HepG2 (cell line): Measurements from ENCODE around the gene ADARB2.

Source experiments
- BRD4 ChIP-seq: sonication (generic); formaldehyde crosslinking; IDR thresholded peaks from 2 replicates; pipeline ENCODE4 v1.4.0; 2020; ENCODE audit warnings: missing genetic modification reagents
- GABPA ChIP-seq, 2 experiments: IDR thresholded peaks; 2 replicates each; pipeline ENCODE4 v1.6.1; 2011 to 2016; ENCODE audit warnings: low read depth in 2 of 2, low read length in 1 of 2, missing biosample characterization in 1 of 2, missing genetic modification characterization in 1 of 2
- KDM1A ChIP-seq: IDR thresholded peaks from 2 replicates; pipeline ENCODE4 v1.6.1; 2016; ENCODE audit warnings: missing compliant biosample characterization
- KLF6 ChIP-seq: IDR thresholded peaks from 2 replicates; pipeline ENCODE4 v1.8.0; 2016; ENCODE audit warnings: missing biosample characterization, missing genetic modification reagents
- NFATC3 ChIP-seq: sonication (generic); formaldehyde crosslinking; IDR thresholded peaks from 2 replicates; pipeline ENCODE4 v1.5.1; 2020; ENCODE audit warnings: mild to moderate bottlenecking, missing genetic modification reagents
- ZBTB21 ChIP-seq: sonication (generic); formaldehyde crosslinking; IDR thresholded peaks from 2 replicates; pipeline ENCODE4 v1.4.0; 2020; ENCODE audit warnings: missing genetic modification reagents
- ZIK1 ChIP-seq: sonication (generic); formaldehyde crosslinking; IDR thresholded peaks from 2 replicates; pipeline ENCODE4 v1.5.0; 2020; ENCODE audit warnings: mild to moderate bottlenecking, low read depth, missing genetic modification reagents, borderline replicate concordance
- ZNF510 ChIP-seq: sonication (generic); formaldehyde crosslinking; IDR thresholded peaks from 2 replicates; pipeline ENCODE4 v1.4.0; 2020; ENCODE audit warnings: low read depth, mild to moderate bottlenecking, missing genetic modification reagents
- ZNF713 ChIP-seq: sonication (generic); formaldehyde crosslinking; IDR thresholded peaks from 2 replicates; pipeline ENCODE4 v1.4.0; 2020; ENCODE audit warnings: mild to moderate bottlenecking, missing genetic modification reagents
- TF ChIP-seq, protein P1 (sequence below): sonication (generic); formaldehyde crosslinking; conservative IDR thresholded peaks from 2 replicates; pipeline ENCODE4 v1.4.0; 2020; ENCODE audit warnings: missing genetic modification reagents
- TF ChIP-seq, protein P2 (sequence below): IDR thresholded peaks from 2 replicates; pipeline ENCODE4 v1.6.1; 2012; ENCODE audit warnings: inconsistent platforms
- TF ChIP-seq, protein P3 (sequence below): sonication (generic); formaldehyde crosslinking; IDR thresholded peaks from 2 replicates; pipeline ENCODE4 v1.8.0; 2022; ENCODE audit warnings: missing genetic modification reagents, mild to moderate bottlenecking, moderate library complexity, borderline replicate concordance
- TF ChIP-seq, protein P4 (sequence below): sonication (generic); formaldehyde crosslinking; IDR thresholded peaks from 2 replicates; pipeline ENCODE4 v1.5.0; 2020; ENCODE audit warnings: mild to moderate bottlenecking, missing genetic modification reagents, moderate library complexity
- TF ChIP-seq, protein P5 (sequence below): IDR thresholded peaks from 2 replicates; pipeline ENCODE4 v1.6.1; 2016; ENCODE audit warnings: low read depth, borderline replicate concordance

GRCh38 chr10:1553951-1554350, 183.4 kb downstream of the ADARB2 start:
- TF ChIP-seq NFATC3 = no peak
- no peak for TF ChIP-seq KDM1A (CRISPR knock-in tag)
- TF ChIP-seq, protein P1, sequence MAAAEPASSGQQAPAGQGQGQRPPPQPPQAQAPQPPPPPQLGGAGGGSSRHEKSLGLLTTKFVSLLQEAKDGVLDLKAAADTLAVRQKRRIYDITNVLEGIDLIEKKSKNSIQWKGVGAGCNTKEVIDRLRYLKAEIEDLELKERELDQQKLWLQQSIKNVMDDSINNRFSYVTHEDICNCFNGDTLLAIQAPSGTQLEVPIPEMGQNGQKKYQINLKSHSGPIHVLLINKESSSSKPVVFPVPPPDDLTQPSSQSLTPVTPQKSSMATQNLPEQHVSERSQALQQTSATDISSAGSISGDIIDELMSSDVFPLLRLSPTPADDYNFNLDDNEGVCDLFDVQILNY (CRISPR knock-in tag) = no peak
- TF ChIP-seq, protein P2, sequence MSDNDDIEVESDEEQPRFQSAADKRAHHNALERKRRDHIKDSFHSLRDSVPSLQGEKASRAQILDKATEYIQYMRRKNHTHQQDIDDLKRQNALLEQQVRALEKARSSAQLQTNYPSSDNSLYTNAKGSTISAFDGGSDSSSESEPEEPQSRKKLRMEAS = no peak
- TF ChIP-seq, protein P3, sequence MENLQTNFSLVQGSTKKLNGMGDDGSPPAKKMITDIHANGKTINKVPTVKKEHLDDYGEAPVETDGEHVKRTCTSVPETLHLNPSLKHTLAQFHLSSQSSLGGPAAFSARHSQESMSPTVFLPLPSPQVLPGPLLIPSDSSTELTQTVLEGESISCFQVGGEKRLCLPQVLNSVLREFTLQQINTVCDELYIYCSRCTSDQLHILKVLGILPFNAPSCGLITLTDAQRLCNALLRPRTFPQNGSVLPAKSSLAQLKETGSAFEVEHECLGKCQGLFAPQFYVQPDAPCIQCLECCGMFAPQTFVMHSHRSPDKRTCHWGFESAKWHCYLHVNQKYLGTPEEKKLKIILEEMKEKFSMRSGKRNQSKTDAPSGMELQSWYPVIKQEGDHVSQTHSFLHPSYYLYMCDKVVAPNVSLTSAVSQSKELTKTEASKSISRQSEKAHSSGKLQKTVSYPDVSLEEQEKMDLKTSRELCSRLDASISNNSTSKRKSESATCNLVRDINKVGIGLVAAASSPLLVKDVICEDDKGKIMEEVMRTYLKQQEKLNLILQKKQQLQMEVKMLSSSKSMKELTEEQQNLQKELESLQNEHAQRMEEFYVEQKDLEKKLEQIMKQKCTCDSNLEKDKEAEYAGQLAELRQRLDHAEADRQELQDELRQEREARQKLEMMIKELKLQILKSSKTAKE (CRISPR knock-in tag) = no peak
- TF ChIP-seq ZNF713 (CRISPR knock-in tag) = no peak
- TF ChIP-seq ZBTB21 = no peak
- TF ChIP-seq GABPA (IDR thresholded peaks at IDR 0.05; ENCODE audit: low read depth, low read length) = no peak
- TF ChIP-seq GABPA (CRISPR knock-in tag; IDR thresholded peaks at IDR 0.05; ENCODE audit: low read depth) = no peak
- TF ChIP-seq ZNF510 (CRISPR knock-in tag) = no peak
- TF ChIP-seq KLF6 = no peak
- TF ChIP-seq BRD4 (CRISPR knock-in tag) = no peak
- TF ChIP-seq, protein P4, sequence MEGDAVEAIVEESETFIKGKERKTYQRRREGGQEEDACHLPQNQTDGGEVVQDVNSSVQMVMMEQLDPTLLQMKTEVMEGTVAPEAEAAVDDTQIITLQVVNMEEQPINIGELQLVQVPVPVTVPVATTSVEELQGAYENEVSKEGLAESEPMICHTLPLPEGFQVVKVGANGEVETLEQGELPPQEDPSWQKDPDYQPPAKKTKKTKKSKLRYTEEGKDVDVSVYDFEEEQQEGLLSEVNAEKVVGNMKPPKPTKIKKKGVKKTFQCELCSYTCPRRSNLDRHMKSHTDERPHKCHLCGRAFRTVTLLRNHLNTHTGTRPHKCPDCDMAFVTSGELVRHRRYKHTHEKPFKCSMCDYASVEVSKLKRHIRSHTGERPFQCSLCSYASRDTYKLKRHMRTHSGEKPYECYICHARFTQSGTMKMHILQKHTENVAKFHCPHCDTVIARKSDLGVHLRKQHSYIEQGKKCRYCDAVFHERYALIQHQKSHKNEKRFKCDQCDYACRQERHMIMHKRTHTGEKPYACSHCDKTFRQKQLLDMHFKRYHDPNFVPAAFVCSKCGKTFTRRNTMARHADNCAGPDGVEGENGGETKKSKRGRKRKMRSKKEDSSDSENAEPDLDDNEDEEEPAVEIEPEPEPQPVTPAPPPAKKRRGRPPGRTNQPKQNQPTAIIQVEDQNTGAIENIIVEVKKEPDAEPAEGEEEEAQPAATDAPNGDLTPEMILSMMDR (CRISPR knock-in tag) = no peak
- TF ChIP-seq, protein P5, sequence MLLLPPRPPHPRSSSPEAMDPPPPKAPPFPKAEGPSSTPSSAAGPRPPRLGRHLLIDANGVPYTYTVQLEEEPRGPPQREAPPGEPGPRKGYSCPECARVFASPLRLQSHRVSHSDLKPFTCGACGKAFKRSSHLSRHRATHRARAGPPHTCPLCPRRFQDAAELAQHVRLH (CRISPR knock-in tag) = no peak
- no peak for TF ChIP-seq ZIK1 (CRISPR knock-in tag)
